Upper lobe of left lung (tissue), 4 donors: ENCODE data around the gene LZTR1.

Experiments used
- EP300 ChIP-seq, 4 donors: sonication (generic); formaldehyde crosslinking; IDR thresholded peaks; one replicate each; pipeline ENCODE4 v1.5.1; 2017; ENCODE audit warnings: antibody characterized with exemption in 4 of 4, control low read depth in 2 of 4
- POLR2AphosphoS5 ChIP-seq, 2 donors: sonication (generic); formaldehyde crosslinking; IDR thresholded peaks; one replicate each; pipeline ENCODE4 v1.5.1; 2017; ENCODE audit warnings: antibody characterized with exemption in 2 of 2
- TF ChIP-seq, protein P1 (sequence below), 6 experiments: fragments of 450-650 bp in 4 of 6; fragments of 200-600 bp in 2 of 6; sonication (generic) in 2 of 6; IDR thresholded peaks; one replicate each; pipeline ENCODE4 v1.5.1; 2016 to 2019; ENCODE audit warnings: antibody characterized with exemption in 6 of 6

DNA sequence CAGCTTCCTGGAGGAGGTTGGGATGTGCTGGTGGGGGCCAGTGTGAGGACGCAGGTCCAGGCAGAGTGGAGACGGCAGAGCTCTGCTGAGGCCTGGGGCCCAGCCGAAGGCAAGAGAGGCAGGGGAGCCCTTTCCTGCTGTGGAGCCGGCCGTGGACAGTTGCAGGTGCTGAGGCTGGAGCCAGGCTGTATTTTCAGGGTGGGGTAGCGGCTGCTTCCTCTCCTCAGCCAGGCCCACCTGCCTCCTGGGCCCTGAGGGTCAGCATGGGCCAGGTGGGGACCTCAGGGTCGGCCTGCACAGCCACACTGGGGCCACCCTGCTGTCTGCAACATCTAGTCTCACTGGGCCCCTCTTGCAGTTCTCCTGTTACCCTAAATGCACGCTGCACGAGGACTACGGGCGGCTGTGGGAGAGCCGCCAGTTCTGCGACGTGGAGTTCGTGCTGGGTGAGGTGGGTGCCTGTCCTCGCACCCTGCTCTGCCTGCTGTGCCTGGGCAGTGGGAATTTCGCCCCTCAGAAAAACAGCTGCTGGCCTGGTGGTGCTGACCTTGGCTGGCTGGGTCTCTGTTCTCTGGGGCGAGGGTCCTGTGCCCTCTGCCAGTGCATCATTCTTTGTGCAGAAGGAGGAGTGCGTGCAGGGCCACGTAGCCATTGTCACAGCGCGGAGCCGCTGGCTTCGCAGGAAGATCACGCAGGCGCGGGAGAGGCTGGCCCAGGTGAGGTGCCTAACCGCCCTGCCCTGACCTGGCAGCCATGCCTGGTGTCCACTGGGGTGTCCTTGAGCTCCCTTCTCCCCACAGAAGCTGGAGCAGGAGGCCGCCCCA lies 11.4 kb downstream of the LZTR1 start:
- TF ChIP-seq, protein P1, sequence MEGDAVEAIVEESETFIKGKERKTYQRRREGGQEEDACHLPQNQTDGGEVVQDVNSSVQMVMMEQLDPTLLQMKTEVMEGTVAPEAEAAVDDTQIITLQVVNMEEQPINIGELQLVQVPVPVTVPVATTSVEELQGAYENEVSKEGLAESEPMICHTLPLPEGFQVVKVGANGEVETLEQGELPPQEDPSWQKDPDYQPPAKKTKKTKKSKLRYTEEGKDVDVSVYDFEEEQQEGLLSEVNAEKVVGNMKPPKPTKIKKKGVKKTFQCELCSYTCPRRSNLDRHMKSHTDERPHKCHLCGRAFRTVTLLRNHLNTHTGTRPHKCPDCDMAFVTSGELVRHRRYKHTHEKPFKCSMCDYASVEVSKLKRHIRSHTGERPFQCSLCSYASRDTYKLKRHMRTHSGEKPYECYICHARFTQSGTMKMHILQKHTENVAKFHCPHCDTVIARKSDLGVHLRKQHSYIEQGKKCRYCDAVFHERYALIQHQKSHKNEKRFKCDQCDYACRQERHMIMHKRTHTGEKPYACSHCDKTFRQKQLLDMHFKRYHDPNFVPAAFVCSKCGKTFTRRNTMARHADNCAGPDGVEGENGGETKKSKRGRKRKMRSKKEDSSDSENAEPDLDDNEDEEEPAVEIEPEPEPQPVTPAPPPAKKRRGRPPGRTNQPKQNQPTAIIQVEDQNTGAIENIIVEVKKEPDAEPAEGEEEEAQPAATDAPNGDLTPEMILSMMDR (IDR thresholded peaks at IDR 0.05) = no peak
- no peak for TF ChIP-seq EP300 (IDR thresholded peaks at IDR 0.05)
- TF ChIP-seq POLR2AphosphoS5 (IDR thresholded peaks at IDR 0.05) = no peak
